HG02759 (cell line): ENCODE data around the gene SERTM1.

Experiments used
- ATAC-seq: cut with Tn5 transposase; IDR thresholded peaks from one replicate; pipeline ENCODE4 v1.9.1; 2021; ENCODE audit warnings: mild to moderate bottlenecking, moderate library complexity; ENCODE audit not compliant: unreplicated experiment

The SERTM1 gene

DNA sequence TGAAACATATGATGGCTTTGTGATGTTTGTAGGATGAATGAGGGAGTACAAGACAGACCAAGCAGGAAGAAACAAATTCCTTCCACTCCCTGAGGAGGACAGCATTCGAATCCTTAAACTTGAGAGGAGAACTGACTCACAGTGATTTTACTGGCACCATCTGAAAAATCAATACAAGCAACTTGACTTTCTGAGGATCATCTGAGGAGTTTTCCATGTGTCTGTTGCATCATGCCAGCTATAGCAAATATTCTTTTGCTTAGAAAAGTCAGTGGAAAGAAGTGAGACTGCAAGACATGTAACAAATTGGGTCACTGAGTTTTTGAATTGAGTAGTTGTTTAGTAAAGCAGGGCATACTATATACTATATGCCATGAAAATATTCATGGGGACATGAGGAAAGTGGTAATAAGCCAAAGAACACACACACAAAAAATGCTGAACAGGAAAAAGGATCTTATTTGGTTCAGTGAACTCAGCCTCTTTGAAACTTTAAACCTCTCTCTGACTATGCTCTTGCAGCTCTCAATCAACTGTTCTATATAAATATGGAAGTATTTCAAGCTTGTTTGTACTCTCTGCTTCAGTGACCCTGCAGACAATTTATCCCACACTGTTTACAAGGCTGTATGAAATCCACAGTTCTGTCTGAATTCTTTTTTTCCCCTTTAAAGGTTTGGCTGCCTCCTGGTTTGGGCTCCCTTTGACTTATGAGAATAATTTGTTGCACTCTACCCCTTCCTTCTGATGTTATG, 35.5 kb downstream of the SERTM1 start:
- no peak for ATAC-seq

DNA sequence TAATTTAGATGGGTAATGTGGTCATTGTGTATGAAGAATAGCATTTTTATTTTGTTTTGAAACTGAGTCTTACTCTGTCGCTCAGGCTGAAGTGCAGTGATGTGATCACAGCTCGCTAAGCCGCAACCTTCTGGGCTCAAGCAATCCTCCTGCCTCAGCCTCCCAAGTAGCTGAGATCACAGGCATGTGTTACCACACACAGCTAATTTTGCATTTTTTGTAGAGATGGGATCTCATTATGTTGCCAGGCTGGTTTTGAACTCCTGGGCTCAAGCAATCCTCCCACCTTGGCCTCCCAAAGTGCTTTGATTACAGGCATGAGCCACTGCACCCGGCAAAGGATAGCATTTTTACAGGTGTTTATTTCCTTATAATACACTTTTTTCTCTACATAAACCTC, 36.6 kb downstream of the SERTM1 start:
- no peak for ATAC-seq

DNA sequence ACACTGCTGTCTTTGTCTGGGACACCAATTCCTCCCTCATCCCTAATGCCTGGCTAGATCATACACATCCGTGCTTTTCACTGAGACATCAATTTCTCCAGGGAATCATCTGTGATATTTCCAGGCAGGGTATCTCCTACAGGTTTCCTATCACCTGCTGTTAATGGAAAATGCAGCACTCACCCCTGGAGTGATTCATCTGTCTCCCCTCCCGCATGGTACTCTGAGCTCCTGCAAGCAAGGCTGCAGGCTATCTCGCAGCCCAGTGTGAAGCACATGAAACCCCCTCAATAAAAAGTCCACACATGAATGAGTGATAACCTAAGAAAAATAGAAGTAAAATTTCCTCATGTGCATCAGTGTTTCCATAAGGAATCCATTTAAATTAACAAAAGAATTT, 38.5 kb downstream of the SERTM1 start:
- no peak for ATAC-seq

DNA sequence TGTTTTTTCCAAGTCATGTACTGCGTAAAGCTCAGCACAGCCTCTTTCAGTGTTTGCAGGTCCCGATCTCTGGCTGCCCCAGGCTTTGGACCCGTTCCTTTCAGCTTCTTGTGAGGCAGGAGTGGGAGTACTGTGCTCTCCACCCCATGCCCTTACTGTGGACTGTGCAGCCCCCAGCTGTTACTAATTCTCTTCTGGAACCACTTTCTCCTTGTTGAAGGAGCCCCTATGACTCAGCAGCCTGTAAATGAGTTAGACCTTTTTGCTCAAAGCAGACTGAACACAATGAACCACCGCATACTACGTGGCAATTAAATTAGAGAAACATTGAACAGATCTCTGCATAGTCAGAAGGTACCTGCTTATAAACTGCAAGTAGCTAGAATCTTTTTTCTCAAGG, 39.0 kb downstream of the SERTM1 start:
- no peak for ATAC-seq

DNA sequence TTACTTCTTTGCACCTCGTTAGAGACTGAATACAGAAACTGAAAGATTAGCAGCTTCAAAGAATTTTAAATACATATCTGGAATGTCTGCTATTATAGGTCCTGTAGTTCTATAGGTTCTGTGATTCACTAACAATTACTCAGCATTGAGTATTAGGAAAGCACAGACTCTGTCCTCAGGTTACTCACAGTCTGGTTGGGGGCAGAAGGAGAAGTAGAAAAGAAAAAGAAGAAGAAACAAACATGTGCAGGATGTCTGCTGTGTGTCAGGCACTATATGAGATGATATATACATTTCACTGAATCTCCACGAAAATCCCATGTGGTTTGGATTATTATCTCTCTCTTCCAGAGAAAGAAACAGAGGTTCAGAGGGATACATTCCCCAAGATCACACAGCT, 40.1 kb downstream of the SERTM1 start:
- no peak for ATAC-seq

DNA sequence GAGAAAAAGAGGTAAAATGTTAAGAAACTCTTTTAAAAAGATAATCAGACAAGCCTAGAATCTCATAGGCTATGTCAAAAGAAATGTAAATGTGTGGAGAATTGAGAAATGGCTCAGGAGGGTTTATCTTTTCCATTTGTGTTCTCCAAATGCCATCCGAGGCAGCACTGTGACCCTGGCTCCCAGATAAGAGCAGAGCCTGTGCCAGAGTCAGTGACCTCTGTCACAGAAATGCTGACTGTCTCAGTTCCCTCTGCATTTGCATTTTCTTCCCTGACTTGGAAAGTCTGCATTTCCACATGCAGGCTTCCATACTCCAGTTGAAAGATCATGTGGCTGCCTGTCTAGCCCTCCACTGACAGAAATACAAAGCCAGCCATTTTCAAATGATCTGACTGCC, 42.0 kb downstream of the SERTM1 start:
- ATAC-seq, result no peak

DNA sequence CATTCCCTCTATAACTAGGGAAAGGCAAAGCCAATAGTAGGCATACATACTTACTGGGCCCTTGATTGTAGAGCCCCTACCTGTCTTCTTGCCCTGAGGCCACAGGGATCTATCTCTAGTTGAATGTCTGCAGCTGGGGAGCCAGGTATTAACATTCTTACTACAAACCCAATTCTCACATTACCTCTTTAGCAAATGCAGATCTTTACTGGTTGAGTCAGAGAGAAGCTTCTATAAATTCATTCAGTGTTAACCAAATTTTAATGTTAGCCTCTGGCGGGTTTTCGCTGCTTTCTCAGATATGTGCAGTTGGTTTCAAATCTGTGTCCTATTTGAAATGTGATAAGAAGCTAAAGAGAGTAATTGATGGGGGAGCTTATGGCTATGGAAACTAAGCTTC, 43.2 kb downstream of the SERTM1 start:
- no peak for ATAC-seq

DNA sequence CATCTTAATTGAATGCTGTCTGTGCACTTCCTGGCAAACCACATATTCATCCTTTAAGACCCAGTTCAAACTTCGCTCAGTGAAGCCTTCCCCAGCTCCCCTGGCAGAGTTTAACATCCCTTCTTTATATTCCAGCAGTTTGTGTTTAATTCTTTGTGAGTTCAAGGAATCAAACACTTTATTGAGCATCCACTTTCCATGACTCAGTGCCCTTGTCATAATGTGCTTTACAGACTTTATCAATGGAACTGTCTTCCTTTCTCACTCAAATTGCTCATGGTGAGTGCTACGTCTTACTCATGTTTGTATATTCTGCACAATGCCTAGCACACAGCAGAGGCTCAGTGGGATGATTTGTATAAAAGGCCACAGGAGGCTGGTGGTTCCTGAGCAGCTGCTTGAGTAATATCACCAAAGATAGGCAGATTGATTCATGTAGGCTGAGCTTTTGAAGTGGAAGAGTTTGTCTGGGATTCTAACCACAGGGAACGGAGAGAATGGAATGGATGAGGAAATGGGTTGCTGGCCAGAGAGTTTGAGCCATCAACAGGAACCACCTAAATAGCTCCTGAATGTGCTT, 44.2 kb downstream of the SERTM1 start:
- ATAC-seq, result no peak

DNA sequence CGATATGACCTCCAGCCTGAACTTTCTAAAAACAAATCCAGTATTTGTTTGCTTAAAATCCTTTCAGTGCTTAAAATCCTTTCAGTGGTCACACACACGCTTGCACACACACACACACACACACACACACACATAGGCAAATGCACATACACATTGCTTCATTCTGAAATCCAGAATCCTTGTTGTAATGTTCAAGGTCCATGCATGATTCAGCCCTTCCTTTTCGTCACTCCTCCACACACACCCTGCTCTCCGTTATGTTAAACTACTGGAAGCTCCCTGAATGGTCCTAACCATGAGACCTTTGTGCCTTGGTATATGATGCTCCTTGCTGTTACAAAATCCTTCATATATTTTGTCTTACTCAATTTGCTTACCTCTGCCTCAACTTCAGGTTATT, 44.9 kb downstream of the SERTM1 start:
- no peak for ATAC-seq

DNA sequence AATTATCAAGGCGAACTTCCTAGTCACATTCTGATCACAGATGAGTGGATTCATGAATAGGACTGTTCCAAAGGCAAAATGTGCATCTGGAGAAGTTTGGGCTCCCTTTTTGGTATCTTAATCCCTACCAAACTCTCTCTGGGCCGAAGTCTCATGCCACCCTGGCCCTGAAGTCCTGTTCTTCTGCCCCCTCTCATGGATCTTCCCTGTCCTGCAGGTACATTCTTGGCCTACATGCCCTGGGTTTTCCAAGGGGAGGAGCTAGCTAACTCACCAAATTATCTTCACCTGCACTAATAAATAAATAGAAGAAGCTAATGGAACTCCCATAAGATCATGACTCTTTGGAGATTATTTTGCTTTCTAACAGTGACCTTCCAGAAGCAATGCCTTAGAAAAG, 50.3 kb downstream of the SERTM1 start:
- ATAC-seq, result no peak

DNA sequence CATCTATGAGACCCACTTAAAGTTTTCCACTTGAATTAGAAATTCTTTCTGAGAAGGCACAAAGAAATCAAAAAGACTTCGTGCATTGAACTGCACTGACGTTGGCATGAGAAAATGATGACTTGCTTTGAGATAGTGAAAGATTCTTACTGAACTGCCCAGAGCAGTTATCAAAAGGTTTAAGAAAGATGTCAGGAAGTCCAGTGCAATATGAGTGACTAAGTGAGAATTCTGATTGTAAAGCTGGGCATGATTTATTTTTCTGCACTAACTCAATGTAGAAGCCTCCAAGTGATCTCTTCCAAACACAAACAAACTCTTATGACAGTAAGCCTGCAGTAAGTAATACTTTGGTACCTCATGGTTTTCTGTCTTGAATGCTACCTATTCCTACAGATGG, 52.1 kb downstream of the SERTM1 start:
- no peak for ATAC-seq

DNA sequence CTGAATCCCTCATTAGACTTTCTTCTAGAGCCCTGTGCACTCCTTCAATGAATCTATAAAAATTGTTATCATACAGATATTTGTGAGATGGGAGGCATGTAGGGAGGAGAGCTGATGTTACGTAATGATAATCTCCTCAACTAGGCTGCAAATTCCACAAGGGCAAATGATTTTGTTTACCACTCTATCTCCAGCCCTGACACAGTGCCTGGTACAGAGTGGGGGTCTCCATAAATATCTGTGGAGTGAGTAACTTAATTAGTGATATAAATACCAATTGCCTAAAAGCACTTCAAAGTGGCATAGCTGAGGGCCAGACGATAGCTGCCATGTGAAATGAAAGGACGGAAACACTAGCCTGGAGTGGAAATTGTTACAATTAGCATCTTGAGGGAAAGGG, 54.2 kb downstream of the SERTM1 start:
- ATAC-seq, result no peak

DNA sequence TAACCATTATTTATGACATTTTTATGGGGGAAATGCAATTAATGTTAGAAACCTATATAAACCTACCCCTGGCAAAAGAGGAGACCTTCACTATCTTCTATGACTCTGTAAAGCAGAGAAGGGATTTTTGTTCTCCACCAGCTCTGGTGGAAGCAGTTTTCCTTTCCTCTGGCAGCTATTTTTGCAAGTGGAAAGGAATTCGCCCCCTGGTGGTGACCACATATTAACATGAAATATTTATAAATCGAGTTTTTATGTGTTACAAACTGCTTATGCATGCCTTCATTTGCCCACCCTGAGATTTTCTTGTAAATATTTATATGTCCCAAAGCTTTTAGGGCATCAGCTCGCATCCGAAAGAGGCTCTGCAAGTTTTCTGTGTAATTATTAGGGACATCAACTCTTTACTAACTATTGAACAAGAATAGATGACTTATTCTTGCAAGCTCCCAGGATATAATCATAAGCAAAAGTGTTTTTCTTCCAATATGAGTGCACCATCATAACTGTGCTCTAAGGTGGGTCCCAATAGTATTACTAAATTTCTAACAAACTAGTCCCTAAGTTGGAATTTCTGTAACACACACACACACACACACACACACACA, 62.4 kb downstream of the SERTM1 start:
- ATAC-seq, result no peak

DNA sequence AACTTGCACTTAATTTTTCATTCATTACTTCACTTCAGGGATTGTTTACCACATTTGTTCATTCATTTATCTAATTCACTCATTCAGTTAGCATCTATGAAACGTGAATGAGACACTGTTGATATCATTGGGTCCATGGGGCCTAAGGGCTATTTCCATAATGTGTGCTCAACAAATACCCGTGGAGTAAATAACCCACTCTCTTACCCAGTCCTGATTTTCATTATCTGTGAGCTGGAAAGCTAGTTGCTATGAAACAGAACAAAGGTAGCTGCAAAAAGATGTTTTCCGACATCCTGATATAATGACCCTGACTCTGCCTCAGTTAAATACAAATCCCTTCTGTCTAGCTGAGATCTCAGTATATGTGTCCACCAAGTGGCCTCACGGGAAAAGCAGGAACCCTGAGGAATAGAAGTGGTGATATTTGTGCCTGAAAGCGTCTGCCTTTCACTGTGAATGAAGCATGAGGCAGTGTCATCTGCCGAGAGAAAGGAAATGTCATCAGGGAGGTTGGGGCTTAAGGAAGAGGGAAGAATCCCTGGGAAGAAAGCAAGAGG, 63.8 kb downstream of the SERTM1 start:
- ATAC-seq, result no peak

DNA sequence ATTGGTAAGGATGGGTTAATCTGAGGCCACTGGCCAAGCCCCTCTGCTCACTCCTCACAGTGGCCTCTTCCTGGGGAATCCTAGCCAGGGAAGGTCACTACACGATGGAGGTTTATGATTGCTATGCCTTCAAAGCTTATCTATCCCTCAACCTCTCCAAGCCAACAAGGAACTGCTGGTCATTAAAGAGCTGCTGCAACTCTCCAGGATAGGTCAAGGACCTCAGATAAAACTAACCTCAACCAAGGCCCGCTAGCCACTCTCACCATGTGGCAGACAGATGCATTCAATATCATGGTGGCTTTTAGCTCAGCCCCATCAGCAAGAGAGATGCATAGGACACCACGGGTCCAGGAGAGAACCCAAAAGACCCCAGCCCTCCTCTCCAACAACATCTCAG, 71.6 kb downstream of the SERTM1 start:
- no peak for ATAC-seq

DNA sequence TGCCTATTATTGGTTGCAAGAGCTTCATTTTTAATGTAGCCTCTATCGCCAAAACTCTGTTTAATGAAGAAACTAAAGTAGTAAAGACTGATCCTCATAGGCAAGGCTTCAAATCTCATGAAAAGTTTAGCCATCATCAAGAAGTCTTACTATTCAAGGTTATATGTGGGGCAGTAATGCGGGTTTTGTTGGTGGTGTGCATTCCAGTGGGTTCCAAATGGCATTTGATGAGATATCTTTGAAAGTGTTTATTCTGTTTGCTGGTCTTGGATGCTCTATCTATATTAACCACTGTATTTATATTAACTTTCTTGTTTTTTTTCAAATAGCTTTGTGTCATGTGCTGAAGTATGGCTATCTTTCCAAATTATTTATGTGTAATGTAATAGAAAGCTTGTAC, 72.2 kb downstream of the SERTM1 start:
- no peak for ATAC-seq
